HG03521 (cell line): ENCODE data around the gene PIGT.

Experiments
- ATAC-seq: cut with Tn5 transposase; IDR thresholded peaks from one replicate; pipeline ENCODE4 v1.9.1; 2021; ENCODE audit warnings: mild to moderate bottlenecking, moderate library complexity; ENCODE audit not compliant: unreplicated experiment

PIGT gene

GRCh38 chr20:45427236-45428149 is 11.6 kb downstream of the PIGT start:
- no peak for ATAC-seq

GRCh38 chr20:45429618-45430017 is 13.7 kb downstream of the PIGT start:
- no peak for ATAC-seq

- ATAC-seq, result peak; percentile 64
These were observed 16.4 kb downstream of the PIGT start for GRCh38 chr20:45432294-45432693.

- ATAC-seq, result no peak
These were observed 17.4 kb downstream of the PIGT start for GRCh38 chr20:45433316-45433715.

GRCh38 chr20:45433976-45434375 is 18.0 kb downstream of the PIGT start:
- no peak for ATAC-seq

- ATAC-seq, result peak; percentile 79
These were observed 21.0 kb downstream of the PIGT start for GRCh38 chr20:45436732-45437485.

GRCh38 chr20:45440424-45440823 is 24.5 kb downstream of the PIGT start:
- no peak for ATAC-seq

- no peak for ATAC-seq
These were observed 25.1 kb downstream of the PIGT start for GRCh38 chr20:45440891-45441685.

GRCh38 chr20:45441746-45442145 is 25.8 kb downstream of the PIGT start:
- ATAC-seq, result no peak

GRCh38 chr20:45444050-45444449 is 28.1 kb downstream of the PIGT start:
- ATAC-seq, result no peak

- ATAC-seq, result no peak
These were observed 30.0 kb downstream of the PIGT start for GRCh38 chr20:45445805-45446562.

GRCh38 chr20:45448270-45448669 is 32.3 kb downstream of the PIGT start:
- ATAC-seq, result no peak

- no peak for ATAC-seq
These were observed 33.6 kb downstream of the PIGT start for GRCh38 chr20:45449528-45449927.

- no peak for ATAC-seq
These were observed 34.3 kb downstream of the PIGT start for GRCh38 chr20:45450097-45450818.

- ATAC-seq, result no peak
These were observed 36.3 kb downstream of the PIGT start for GRCh38 chr20:45452238-45452637.

- no peak for ATAC-seq
These were observed 37.1 kb downstream of the PIGT start for GRCh38 chr20:45452772-45453691.

- no peak for ATAC-seq
These were observed 40.7 kb downstream of the PIGT start for GRCh38 chr20:45456632-45457031.

- ATAC-seq, result no peak
These were observed 43.7 kb downstream of the PIGT start for GRCh38 chr20:45459606-45460005.

GRCh38 chr20:45461225-45461624 is 45.3 kb downstream of the PIGT start:
- ATAC-seq, result no peak
